Measurements from ENCODE around the gene ACY1. TPM values are rescaled to one million over a fixed set of nuclear protein-coding genes. Genes with fewer than 3 reads are reported as not detected.

ACY1 gene
- total and polyA plus RNA-seq, 2 of the 13 experiments (the other 11 are each of a cell fraction or from before 2014, with no cell fraction given): 113 to 162 TPM

- Histone ChIP-seq H3K9me3 (ENCODE audit: low read length) (no peaks in the 10 kb centered on the region), H3K27me3 (ENCODE audit: control insufficient read depth in 1 of 2, insufficient read depth in 2 of 2, low read length in 2 of 2) (no peaks in the 10 kb centered on the region), H3K79me2 (ENCODE audit: insufficient read depth, low read length) (peaks cover 17% of the 10 kb centered on the region), H4K20me1 (ENCODE audit: insufficient read depth, low read length) (no peaks in the 10 kb centered on the region), H3K9ac (ENCODE audit: insufficient read depth, low read depth, low read length) (0 out of 2 replicates have a peak overlapping the region, but pooled peaks have one; percentile 10), H3K4me1 (ENCODE audit: insufficient read depth, low read length) (peaks cover 45% of the 10 kb centered on the region), H3K36me3 (replicated peaks in 1 of 2; ENCODE audit: control insufficient read depth in 1 of 2, insufficient read depth in 2 of 2, low read length in 2 of 2) (peaks cover 0 to 1% of the 10 kb centered on the region in 2 experiments; a peak in 1 of 5 replicates), H2AFZ (ENCODE audit: low read length) (no peak overlapping the region), H3K27ac (ENCODE audit: extremely low read length, insufficient read depth, low read length) (peak overlapping the region; percentile 19), H3K4me3 (replicated peaks in 1 of 3; ENCODE audit: insufficient read depth in 1 of 3, low read depth in 2 of 3, low read length in 3 of 3) (peak overlapping the region in 1 of 3 experiments; percentile 10; a peak in 1 of 6 replicates), H3K4me2 (ENCODE audit: low read depth, low read length) (peak overlapping the region; percentile 98)
- DNase-seq (ENCODE audit: low spot score): no peak
- 61% methylated on average over 7 of the region's 12 CpGs for WGBS (ENCODE audit: low lambda C conversion rate)
- ChIA-PET CTCF (ENCODE audit: low intra/inter-chr PET ratio, low total read pairs) (no interaction called here), POLR2A (interaction anchor here (1.3 to 4.4 kb wide), 4 partner anchors 10 to 45 kb away, joined by 5 to 114 read pairs (median 12); partner anchors contain the start of genes ABHD14A, ABHD14B, PARP3 and RPL29)
- no TSS peak for BruUV-seq (replicated peaks)
- in situ Hi-C loops (cut with HindIII; ENCODE audit: extremely low pct_ligation_motif_present, low pct_unique_long_range_greater_than_20kb) (no loop called here), intact Hi-C loops (cut with micrococcal nuclease; ENCODE audit: unreplicated experiment) (no loop called here)
- no peak for FAIRE-seq
- no peak for ATAC-seq
- no peak for TF ChIP-seq ZNF432 (CRISPR knock-in tag; IDR thresholded peaks at IDR 0.05; ENCODE audit: borderline replicate concordance)
- no peak for TF ChIP-seq ZGPAT (CRISPR knock-in tag; IDR thresholded peaks at IDR 0.05)
- TF ChIP-seq KDM6A (CRISPR knock-in tag; IDR thresholded peaks at IDR 0.05; ENCODE audit: low read depth): no peak
- no peak for TF ChIP-seq ZNF792 (CRISPR knock-in tag; IDR thresholded peaks at IDR 0.05)
- no peak for TF ChIP-seq ZBTB2 (CRISPR knock-in tag; IDR thresholded peaks at IDR 0.05; ENCODE audit: low read depth)
- TF ChIP-seq BCLAF1 (IDR thresholded peaks at IDR 0.05): no peak
- TF ChIP-seq ZNF746 (CRISPR knock-in tag; IDR thresholded peaks at IDR 0.05): no peak
- TF ChIP-seq ZNF260 (CRISPR knock-in tag; IDR thresholded peaks at IDR 0.05; ENCODE audit: borderline replicate concordance, low read depth): no peak
- TF ChIP-seq GATA4 (IDR thresholded peaks at IDR 0.05; ENCODE audit: borderline replicate concordance, low read depth): no peak
- TF ChIP-seq RARG (CRISPR knock-in tag; IDR thresholded peaks at IDR 0.05; ENCODE audit: low read depth): no peak
- no peak for TF ChIP-seq FOXA3 (CRISPR knock-in tag; IDR thresholded peaks at IDR 0.05)
- TF ChIP-seq ZNF619 (CRISPR knock-in tag; IDR thresholded peaks at IDR 0.05): no peak
- TF ChIP-seq YEATS4 (CRISPR knock-in tag; IDR thresholded peaks at IDR 0.05; ENCODE audit: borderline replicate concordance): no peak
- TF ChIP-seq LRRFIP1 (CRISPR knock-in tag; conservative IDR thresholded peaks at IDR 0.05): no peak
- TF ChIP-seq ZNF703 (CRISPR knock-in tag; IDR thresholded peaks at IDR 0.05; ENCODE audit: borderline replicate concordance): no peak
These were observed 2.9 kb downstream of the ACY1 start for GRCh38 chr3:51986010-51986947.

All from HepG2 (cell line).